ENCODE results near the gene HMCN2.

Gene HMCN2

GRCh38 chr9:130260816-130261765, 4.5 kb upstream of the HMCN2 start:
- no peak for TF ChIP-seq CTCF (conservative IDR thresholded peaks at IDR 0.05; ENCODE audit: low read length)
- DNase-seq (ENCODE audit: low read depth): no peak

DNA sequence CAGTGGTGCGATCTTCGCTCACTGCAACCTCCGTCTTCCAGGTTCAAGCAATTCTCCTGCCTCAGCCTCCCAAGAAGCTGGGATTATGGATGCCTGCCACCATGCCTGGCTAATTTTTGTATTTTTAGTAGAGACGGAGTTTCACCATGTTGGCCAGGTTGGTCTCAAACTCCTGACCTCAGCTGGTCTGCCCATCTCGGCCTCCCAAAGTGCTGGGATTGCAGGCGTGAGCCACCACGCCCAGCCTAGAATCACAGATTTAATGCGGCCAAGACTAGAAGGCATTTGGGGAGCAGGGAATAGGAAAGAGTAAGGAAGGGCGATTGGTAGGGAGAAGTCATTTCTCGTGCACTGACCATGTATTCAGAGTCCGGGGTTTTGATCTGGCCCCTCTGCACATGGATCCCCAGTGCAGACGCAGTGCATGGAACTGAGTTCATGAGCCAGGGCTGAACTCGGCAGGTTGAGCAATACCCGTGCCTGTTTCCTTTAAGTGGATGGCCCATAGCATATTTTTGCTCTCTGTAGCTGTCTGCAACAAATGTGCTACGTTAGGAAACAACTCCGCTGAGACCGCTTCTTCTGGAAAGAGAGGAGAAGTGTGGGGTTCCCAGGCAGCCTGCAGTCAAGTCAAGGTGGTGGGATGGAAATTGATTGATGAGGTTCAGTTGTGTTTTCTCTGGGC, 3.4 kb upstream of the HMCN2 start:
- TF ChIP-seq CTCF (conservative IDR thresholded peaks at IDR 0.05; ENCODE audit: low read length): no peak
- no peak for DNase-seq (ENCODE audit: low read depth)
- no peak overlapping the region for H3K4me3 ChIP-seq (ENCODE audit: low read length)

More at GRCh38 chr9:130260816-130261765, 4.5 kb upstream of the HMCN2 start:
- no peak overlapping the region for H3K4me3 ChIP-seq (ENCODE audit: low read length)

- DNase-seq (ENCODE audit: low read depth): no peak
- no peak overlapping the region for H3K4me3 ChIP-seq (ENCODE audit: low read length)
- TF ChIP-seq CTCF (conservative IDR thresholded peaks at IDR 0.05; ENCODE audit: low read length): no peak
Observed at GRCh38 chr9:130262771-130263170, 2.8 kb upstream of the HMCN2 start.

GRCh38 chr9:130263601-130264413, 1.8 kb upstream of the HMCN2 start:
- no peak overlapping the region for H3K4me3 ChIP-seq (ENCODE audit: low read length)
- TF ChIP-seq CTCF (conservative IDR thresholded peaks at IDR 0.05; ENCODE audit: low read length): no peak
- DNase-seq (ENCODE audit: low read depth): no peak

- no peak overlapping the region for H3K4me3 ChIP-seq (ENCODE audit: low read length)
- DNase-seq (ENCODE audit: low read depth): no peak
- no peak for TF ChIP-seq CTCF (conservative IDR thresholded peaks at IDR 0.05; ENCODE audit: low read length)
Observed at GRCh38 chr9:130264414-130265350, 878 bp upstream of the HMCN2 start.

All from AG10803 (cell line).